ENCODE measurements around the gene ADGRD1. TPM values are rescaled to one million over a fixed set of nuclear protein-coding genes. Genes with fewer than 3 reads are reported as not detected.

The ADGRD1 gene
- total RNA-seq, 1 experiment from 2014 or later, result 0.77 TPM

- no peak overlapping the region for H3K27ac Mint-ChIP-seq
- DNase-seq (ENCODE audit: low spot score) (no peak), ATAC-seq (no peak)
- CTCF ChIA-PET, result interaction anchor here (1.7 kb wide), 1 partner anchor 403 kb away, joined by 4 read pairs; no protein-coding TSS in a partner anchor
- no peaks in the 10 kb centered on the region for H3K27me3 Mint-ChIP-seq (ENCODE audit: low read depth)
- H3K4me1 Mint-ChIP-seq, result 0 out of 2 replicates have a peak, but pooled peaks cover 4% of the 10 kb centered on the region
- no peaks in the 10 kb centered on the region for H3K9me3 Mint-ChIP-seq
- H3K4me3 Mint-ChIP-seq, result no peak overlapping the region
- no peak for TF ChIP-seq MXD4 (CRISPR knock-in tag; IDR thresholded peaks at IDR 0.05; ENCODE audit: borderline replicate concordance)
- TF ChIP-seq GRHL2 (CRISPR knock-in tag; IDR thresholded peaks at IDR 0.05; ENCODE audit: insufficient replicate concordance, severe bottlenecking), result no peak
- no peak for TF ChIP-seq ZNF512 (CRISPR knock-in tag; IDR thresholded peaks at IDR 0.05; ENCODE audit: borderline replicate concordance)
- no peak for TF ChIP-seq ATF6 (CRISPR knock-in tag; IDR thresholded peaks at IDR 0.05)
- TF ChIP-seq TEAD1 (CRISPR knock-in tag; IDR thresholded peaks at IDR 0.05), result no peak
- TF ChIP-seq ZNF396 (CRISPR knock-in tag; IDR thresholded peaks at IDR 0.05; ENCODE audit: borderline replicate concordance), result no peak
- POLR2A ChIA-PET, result no interaction called here
- no peaks in the 10 kb centered on the region for H3K36me3 Mint-ChIP-seq
Observed at GRCh38 chr12:131049002-131049401, 95.3 kb downstream of the ADGRD1 start.

- Mint-ChIP-seq H3K27me3 (ENCODE audit: low read depth) (no peaks in the 10 kb centered on the region), H3K4me1 (0 out of 2 replicates have a peak, but pooled peaks cover 4% of the 10 kb centered on the region), H3K27ac (no peak overlapping the region), H3K4me3 (no peak overlapping the region), H3K9me3 (no peaks in the 10 kb centered on the region), H3K36me3 (no peaks in the 10 kb centered on the region)
- DNase-seq (ENCODE audit: low spot score) (no peak), ATAC-seq (no peak)
- CTCF ChIA-PET, result interaction anchor here (1.7 kb wide), 1 partner anchor 403 kb away, joined by 4 read pairs; no protein-coding TSS in a partner anchor
- POLR2A ChIA-PET, result no interaction called here
- no peak for TF ChIP-seq NR2C2 (CRISPR knock-in tag; IDR thresholded peaks at IDR 0.05)
- TF ChIP-seq AFF4 (CRISPR knock-in tag; IDR thresholded peaks at IDR 0.05; ENCODE audit: borderline replicate concordance), result no peak
- TF ChIP-seq ATF6 (CRISPR knock-in tag; IDR thresholded peaks at IDR 0.05), result no peak
- no peak for TF ChIP-seq MXD4 (CRISPR knock-in tag; IDR thresholded peaks at IDR 0.05; ENCODE audit: borderline replicate concordance)
- no peak for TF ChIP-seq ATF2 (CRISPR knock-in tag; IDR thresholded peaks at IDR 0.05; ENCODE audit: borderline replicate concordance, low read depth)
- TF ChIP-seq CREM (CRISPR knock-in tag; IDR thresholded peaks at IDR 0.05), result no peak
- no peak for TF ChIP-seq STAT6 (CRISPR knock-in tag; conservative IDR thresholded peaks at IDR 0.05; ENCODE audit: low read depth)
- TF ChIP-seq MAX (CRISPR knock-in tag; IDR thresholded peaks at IDR 0.05), result no peak
- no peak for TF ChIP-seq GRHL2 (CRISPR knock-in tag; IDR thresholded peaks at IDR 0.05; ENCODE audit: insufficient replicate concordance, severe bottlenecking)
- no peak for TF ChIP-seq PRDM15 (CRISPR knock-in tag; IDR thresholded peaks at IDR 0.05)
Observed at GRCh38 chr12:131049549-131050339, 96.0 kb downstream of the ADGRD1 start.

Data from WTC11 (cell line).